NCI-H524 (cell line): ENCODE data around the gene KLF6.

ENCODE experiments used
- DNase-seq, 2 experiments: peaks; one replicate each; lab custom pipeline; 2025; lab: John Stamatoyannopoulos, UW

Gene KLF6

DNA sequence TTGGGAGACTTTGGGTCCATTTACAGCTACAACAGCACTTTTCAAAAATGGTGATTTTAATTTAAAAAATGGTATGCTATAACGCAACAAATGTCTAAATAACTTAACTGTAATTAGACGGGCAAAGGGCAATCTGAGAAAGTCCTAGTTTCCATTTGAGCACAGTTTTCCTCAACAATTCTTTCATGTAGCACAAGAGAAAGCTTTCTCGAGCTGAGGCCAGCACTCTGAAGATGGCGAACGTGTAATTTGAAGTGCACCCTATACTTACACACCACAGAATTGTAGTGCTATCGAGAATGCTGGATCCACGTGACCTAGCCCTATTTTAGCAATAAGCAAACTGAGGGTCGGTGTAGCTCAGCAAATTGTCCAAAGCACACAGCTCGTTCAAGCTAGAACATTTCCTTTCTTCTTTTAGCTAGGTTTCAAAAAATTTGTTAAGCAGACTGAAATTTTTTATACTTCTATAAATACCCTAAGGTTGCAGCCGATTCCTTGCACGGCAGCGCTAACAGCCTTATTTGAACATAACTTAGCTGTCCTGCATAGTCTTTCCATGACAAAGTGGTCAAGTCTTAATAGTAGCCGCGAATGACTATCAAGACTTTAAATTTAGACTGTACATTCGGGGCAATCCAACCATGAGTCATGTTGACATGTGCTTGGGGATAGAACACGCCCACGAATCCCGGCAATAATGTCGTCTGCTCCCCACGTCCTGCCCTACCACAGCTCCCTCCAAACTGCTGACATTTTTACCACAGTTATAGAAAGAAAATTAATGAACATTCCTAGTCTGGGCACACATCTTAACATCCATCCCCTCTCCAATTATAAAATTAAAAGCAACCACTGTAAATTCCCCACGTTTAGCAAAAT, 10.0 kb downstream of the KLF6 start:
- no peak for DNase-seq

DNA sequence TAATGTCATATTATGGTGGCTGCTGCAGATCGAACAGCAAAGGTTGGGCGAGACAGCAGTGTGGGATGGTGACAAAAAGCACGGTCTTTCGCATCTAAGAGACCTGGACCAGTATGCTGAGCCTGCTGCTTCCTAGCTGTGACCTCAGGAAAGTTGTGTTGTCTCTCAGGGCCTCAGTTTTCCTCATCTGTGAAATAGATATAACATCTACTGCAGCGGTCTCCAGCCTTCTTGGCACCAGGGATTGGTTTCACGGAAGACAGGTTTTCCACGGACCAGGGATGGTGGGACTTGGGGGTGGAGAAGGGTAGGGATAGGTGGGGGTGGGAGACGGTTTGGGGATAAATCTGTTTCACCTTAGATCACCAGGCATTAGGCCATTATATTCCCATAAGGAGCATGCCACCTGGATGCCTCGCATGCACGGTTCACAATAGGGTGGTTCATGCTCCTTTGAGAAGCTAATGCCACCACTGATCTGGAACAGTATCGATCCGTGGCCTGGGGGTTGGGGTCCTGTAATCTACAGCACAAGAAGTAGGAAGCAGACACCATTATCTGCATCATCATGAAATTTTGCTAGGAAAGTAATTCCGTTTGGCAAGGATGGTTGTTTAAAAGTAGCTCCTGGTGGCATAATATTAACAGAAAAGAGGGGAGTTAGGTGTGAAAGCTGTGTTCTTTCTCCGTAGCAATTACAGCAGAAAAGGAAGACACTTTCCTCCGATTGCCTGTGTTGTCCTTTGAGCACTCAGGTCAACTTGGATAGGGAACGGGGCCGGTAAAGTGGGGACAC, 10.8 kb downstream of the KLF6 start:
- no peak for DNase-seq

DNA sequence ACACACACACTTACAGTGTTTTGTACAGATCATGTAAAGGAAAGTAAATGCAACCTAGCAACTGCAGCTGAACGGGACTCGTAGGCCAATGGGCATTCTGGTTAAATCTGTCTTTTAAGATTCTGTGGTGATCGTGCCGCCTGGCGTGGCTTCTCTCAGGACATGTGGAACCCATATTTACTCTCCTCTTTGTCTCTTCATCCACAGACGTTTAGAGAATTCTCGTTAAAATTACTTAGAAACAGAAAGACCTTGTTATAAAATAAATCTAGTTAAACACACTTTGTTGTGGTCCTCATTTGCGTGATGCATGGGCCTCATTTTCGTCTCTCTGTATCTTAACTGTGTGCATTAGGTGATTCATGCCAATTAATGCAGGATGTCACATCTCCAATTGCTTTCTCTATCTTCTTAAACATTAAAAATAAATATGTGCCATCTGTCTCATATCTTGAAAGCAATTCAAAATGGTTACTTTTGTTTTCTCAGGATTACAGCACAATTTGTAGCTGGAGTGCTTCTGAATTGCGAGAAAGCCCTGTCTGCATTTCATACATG, 11.5 kb downstream of the KLF6 start:
- no peak for DNase-seq

DNA sequence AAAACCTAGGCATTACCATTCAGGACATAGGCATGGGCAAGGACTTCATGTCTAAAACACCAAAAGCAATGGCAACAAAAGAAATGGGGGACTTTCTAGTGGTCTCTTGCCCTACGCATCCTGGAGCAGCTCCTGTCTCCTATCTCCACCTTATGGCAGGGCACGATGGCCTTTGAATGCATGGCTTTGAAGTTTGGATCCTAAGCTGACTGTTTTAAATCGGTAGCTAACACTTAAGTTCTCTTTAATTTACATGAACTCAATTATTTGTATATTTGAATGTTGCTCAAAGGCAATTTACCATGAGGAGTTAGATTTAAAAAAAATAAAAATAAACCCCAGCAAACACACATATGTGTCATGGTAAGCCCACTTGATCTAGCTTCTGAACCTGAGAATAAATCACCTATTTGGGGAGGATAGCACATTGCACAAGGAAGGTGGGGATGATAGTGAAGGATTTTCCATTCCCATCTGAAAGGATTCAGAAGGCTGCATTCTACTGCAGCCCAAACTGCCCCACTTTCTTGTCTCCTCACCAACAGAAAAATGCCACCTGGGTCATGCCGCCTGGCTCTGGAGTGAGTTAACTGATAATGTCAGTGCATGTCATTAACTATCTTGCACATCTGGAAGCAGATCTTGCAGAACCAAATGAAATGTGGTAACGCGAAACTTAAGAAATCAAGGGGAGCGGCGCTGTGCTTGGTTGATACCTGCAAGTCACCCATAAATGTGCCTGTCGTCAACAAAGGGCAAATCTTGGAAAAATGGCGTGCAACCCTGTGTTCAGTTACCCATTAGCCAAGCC, 12.4 kb downstream of the KLF6 start:
- no peak for DNase-seq

DNA sequence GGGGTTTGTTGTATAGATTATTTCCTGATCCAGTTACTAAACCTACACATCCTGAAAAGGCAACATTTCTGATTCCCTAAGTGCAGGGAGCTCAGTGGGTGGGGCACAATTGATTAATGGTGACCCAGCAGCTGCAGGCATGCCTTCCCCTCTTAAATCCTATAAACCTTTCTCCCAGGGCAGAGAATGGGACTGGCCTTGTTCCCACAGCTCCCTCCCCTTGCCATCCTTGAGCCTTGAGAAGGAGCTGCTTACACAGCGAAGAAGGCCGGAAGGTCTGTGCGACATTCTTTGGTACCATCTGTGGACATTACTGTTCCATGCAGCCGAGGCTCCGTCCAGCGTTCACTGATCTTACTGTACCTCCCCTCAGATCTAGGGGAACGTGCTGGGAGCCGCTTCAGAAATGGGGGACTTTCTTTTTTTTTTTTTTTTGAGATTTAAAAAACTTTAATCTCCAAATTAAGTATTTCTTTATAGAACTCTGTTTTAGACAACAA, 14.3 kb downstream of the KLF6 start:
- DNase-seq, result no peak

DNA sequence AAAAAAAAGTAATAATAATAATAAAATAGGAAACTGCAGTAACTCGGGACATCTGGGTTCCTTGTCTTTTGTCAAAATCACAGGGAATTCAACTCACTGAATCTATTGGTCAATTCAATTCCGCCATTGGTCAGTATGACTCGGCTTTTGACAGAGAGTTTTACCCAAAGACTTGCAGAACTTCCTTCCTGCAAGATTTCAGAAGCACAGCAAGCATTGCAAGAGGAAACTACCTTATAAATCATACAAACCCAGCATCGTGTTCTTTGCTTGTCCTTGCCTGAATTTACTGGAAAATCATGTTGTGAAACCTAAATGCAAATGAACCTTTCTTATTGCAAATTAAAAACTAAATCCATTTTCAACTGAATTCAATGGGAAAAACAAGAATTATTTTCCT, 15.5 kb downstream of the KLF6 start:
- DNase-seq, result no peak

DNA sequence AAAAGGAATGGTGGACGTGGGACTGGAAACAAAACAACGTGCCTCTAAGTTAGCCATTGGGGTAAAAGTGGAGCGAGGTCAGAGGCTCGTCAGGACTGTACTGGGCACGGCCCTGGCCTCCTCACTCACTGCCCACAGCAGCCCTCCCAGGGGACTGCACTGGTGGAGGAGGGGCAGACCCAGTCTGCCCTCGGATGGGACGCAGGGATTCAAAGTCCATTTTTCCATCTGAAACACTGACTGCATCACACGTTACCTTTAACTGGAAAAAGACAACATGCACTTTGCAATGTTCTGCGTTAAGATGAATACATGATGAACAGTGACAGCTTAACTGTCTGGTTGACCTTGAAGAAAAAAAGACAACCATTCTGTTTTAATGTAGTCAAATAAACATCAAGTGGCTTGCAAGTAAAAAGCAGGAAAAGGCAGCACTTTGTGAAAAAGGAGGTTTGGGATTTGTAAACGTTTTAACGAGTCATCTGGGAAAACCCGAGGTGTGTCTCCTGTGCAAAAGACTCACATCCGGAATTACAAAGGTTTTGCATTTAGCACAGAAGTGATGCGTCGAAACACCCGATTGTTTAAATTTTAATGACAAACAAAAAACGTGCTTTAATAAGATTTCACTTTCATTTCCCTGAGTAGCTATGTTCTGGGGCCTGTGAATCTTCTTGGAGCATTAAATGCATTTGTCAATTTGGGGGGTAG, 18.8 kb downstream of the KLF6 start:
- no peak for DNase-seq

DNA sequence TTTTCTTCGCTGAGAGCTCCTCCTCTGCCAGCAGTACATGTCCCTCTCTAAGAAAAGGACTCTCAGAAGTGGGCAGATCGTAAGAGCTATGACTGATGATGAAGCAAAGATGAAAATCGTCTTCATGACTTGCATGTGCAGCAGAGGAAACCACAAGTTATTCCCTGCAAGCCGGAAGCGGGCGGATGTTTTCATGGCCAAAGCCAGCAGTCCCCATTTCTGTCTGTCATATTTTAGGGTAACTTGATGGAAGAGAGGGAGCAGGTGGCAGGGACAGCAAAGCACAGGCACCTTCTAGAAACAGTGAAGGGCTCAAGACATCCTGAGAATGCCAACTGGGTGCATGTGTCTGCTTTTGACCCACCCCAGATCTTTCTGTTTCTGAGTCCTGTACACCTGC, 19.9 kb downstream of the KLF6 start:
- DNase-seq, result no peak

DNA sequence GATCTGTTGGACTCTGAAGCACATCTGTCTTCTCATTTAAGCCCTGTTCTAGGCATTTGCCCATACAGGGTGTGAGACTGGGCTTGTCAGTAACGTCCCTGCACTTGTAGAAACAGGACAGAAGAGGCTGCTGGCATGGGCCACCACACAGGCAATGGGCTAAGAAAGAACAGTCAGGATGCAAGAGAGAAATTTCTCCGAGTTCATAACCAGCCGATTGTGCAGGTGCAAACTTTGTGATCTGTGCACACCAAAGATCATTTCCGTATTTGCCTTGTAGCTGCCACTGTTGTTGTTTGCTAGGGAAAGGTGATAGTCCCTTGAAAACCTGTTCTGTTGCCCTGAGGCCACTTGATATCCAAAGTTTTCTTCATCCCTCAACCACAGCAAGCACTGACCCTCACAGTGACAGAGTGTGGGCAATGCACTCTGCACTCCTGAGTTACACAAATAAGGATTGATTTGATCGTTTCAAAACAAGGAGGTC, 20.3 kb downstream of the KLF6 start:
- DNase-seq, result no peak

DNA sequence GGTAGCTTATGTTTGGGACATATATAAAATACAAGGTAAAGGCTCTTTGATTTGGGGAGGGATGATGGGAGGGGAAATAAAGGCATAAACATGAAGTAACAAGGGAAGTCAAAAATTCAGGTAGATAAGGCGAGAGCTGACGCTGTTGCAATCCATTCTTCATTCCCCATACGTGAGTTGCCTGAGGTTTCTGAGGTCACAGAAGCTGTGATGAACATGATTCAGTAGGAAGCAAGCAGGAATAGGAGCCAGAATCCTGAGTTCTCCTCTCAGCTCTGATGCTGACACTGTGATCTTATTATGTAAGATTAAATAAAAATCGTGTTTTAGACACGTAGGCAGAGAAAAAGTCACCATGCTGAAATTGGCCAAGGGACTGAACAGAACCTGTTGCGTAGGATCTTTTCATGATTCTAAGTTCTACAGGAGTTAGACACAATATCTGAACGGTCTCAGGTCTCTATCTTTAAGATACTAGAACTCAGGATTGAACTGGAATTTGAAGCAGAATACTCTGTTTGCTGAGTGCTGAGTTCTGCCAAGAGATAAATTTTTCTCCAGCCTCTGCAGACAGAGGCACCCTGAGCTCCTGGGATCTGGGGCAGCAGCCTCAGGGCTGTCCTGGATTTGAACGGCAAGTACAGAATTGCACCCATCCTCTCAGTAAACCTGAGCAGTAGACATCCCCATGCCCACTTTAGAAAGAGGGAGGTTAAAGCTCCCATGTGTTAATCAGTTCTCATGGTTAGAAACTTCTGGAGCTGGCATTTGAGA, 21.0 kb downstream of the KLF6 start:
- DNase-seq, result no peak

DNA sequence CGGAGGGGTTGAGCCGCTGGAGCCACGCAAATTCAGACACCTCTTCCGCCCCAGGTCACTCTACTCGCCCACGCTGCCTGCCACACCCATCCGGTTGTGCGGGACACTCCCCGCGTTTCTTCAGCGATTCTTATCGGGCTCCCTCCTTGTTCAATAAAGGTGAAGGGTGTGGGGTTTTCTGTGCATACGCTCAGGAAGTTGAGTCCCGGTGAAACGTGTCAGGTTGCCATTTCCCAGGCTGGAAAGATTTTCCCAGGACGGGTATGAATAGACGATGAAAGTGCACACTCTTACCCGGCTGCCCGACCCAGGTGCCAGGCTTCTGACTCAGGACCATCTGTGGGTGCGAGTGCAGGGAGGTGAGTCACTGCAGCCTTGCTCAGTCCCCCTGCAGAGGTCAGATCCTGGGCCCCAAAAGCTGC, 22.0 kb downstream of the KLF6 start:
- DNase-seq, result no peak

DNA sequence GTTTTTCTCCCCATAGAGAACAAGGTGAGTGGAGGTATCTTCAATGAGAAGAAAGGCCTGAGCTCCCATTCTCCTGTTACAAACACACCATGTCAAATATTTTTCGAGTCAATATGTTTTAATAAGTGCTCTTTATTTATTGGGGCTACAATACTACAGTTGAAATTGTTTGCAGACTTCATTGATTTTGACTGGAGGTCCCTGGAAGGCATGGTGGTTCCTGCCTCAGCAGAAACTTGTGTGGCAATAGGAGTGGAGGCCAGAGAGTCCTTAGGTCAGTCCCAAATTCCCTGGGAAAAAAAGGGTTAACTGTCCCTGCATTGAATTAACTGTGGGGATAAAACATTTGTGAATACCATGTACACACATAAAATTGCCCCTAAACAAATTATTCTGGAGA, 22.7 kb downstream of the KLF6 start:
- DNase-seq, result no peak

DNA sequence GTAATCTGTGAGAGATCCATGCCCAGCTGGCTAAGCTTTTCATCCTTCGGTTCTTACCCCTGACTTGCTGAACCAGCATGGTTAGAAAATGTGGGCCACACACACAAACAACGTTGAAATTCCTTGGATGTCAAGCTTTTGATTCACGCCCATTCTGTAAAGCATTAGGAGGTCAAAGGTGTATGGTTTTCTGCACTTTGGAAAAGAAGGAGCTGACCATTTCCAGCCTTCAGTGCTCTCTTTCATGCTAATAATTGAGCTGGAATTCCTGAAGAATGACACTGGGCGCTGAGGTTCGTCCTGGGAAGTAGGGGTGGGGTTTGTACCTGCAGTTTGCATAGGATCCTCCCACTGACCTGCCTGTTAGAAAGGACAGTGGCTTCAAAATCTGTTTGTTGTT, 23.1 kb downstream of the KLF6 start:
- DNase-seq, result no peak

DNA sequence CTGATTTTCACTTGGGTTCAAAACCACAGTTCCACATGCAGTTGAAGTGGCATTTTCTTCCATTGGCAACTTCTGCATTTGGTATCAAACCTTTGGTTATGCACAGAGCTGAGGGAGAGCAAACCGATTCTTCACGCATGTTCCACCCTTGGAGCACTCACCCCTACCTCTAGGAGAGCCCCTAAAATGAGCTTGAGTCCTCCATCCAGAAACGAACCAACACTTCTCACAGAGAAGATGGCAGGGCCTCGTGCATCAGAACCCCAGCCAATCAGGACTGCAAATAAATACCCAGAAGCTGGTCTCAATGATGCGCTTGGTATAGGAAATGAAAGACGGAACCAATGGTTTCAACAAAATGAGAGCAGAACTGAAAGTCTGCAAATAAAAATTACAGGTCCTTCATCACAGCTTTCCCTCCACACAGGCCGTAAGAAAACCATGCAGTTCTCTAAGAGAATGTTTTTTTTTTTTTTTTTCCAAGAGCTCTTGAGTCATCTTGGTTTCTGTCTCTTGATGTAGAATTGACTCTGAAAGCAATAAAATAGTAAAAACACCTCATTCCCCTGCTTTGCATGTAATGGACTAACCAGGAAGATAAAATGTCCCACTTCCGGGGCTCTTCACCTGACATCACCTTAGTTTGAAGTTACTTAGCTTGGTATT, 23.9 kb downstream of the KLF6 start:
- DNase-seq, result no peak

DNA sequence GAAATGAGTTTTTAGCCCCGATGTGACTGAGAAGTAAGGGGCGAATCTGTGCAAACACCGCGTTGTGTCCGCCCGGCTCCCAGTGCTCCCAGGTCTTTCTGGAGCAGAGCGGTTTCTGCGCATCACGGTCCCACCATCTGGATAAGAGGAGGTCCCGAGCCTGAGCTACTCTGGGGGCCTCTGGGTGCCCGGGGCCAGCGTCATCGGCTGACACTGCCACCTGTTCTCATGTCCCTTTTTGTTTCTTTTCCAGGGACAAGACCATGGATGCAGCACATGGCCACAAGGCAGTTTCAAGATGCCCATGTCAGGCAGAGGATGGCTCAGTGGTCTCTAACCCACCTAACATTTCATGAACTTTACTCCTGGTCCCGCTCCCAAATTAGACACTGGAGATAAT, 24.9 kb downstream of the KLF6 start:
- DNase-seq, result no peak

DNA sequence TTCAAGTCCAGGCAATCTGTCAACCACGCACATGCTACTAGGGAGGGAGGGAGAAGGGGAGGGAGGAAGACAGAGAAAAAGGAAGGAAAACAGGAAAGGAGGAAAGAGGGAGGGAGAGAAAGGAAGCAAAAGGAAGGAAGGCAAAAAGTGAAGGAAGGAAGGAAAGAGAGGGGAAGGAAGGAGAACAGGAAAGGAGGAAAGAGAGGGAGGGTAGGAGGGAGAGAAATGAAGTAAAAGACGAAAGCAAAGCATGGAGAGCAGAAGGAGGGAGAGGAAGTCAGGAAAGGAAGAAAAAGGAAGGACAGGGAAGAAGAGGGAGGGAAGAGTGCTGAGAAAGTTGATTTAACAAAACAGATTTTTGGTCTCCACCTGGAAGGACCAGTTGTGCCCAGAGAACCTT, 25.6 kb downstream of the KLF6 start:
- no peak for DNase-seq

DNA sequence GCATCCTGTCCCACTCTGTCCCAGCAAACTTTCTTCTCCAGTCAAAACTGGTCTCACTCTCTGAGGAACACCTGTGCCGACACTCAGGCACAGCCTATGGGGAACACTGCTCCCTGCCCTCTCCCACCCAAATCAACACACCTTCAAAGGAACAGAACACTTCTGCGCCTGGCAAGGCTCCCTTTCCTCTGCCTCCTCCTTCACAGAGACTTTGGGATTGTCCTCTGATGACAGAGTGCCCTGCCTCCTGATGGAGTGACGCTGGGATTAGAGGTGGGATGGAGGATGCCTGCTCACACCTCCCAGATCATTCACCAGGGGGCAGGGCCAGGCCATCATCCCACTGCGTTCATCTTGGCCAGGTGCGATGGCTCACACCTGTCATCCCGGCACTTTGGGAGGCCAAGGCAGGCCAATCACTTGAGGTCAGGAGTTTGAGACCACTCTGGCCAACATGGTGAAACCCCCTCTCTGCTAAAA, 26.5 kb downstream of the KLF6 start:
- no peak for DNase-seq

DNA sequence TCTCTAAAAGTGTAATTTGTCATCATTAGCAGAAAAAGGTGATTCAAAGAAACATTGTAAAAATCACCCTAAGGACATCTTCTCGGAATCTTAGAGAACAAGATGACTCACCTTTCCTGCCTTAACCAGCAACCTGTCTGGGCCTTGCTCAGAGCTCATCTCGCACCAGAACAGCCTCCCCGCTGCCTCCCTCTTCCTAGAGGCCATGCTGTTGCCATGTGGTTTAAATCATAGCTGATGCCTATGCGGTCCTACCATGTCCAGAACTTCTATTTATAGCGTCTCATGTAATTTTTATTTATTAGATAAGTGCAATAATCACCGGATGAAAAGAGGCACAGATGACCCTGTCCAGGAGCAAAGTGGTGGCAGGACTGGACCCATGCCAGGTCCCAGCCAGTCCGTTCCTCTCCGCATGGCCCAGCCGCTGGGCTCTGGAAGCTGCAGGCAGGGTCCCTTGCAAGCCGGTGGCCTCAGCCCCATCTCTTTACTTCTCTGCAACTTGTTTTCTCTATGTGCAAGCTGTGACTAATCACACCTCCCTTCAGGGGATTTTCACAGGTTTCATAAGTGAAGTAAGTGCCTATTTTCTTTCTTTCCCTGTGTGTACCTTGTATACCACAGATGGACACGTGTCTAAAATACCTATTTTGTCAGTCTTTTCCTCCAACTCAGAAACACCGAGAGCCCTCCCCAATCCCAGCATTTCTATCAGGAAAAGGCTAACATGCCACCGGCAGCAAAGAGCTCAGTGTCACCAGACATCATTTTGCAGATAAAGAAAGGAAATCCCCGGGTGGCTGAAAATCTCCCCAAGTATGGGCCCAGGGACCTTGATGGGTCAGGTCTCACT, 27.1 kb downstream of the KLF6 start:
- DNase-seq, result no peak

DNA sequence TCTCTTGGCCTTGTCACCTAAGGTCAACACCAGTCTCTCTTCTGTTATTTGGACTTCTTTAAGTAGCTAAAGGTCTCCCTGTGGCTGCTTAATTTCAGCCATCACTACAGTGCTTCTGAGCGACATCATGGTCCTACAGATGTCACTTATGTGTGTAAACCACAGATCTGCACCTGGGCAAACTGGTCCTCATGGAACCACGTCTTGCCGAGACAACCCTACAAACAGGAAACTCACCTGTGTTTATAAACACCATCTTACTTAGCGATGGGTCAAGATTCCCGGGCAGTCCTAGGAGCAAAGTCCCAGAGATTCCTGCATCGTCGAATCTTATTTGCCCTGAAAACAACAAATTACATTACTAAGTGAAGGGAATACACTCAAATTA, 27.8 kb downstream of the KLF6 start:
- no peak for DNase-seq
